Brain microvascular endothelial cell (primary cell): ENCODE data around the gene ACOXL.

Experiments used
- DNase-seq: peaks from one replicate; pipeline ENCODE4 v3.0.0-alpha.2; 2020
- H3K27ac ChIP-seq: fragments of 250-450 bp; sonication (Bioruptor Pico); 2 replicates; pipeline ENCODE4 v1.5.1; 2020; ENCODE audit warnings: mild to moderate bottlenecking, moderate library complexity
- H3K27me3 ChIP-seq: fragments of 250-450 bp; sonication (Bioruptor Pico); replicated peaks from 2 replicates; pipeline ENCODE4 v1.5.1; 2020; ENCODE audit warnings: mild to moderate bottlenecking
- H3K36me3 ChIP-seq: fragments of 250-450 bp; sonication (Bioruptor Pico); replicated peaks from 2 replicates; pipeline ENCODE4 v1.5.1; 2020; ENCODE audit warnings: mild to moderate bottlenecking
- H3K4me3 ChIP-seq: 2 replicates; pipeline ENCODE4 v1.5.1; 2011; ENCODE audit warnings: low read depth, mild to moderate bottlenecking, control low read depth, low read length, moderate library complexity
- in situ Hi-C: cut with HindIII; loops from 2 replicates; pipeline ENCODE4 v1.10.0; 2017; ENCODE audit warnings: low sequenced_read_pairs, low pct_ligation_motif_present
- TF ChIP-seq, protein P1 (sequence below): IDR thresholded peaks from 2 replicates; pipeline ENCODE4 v1.5.1; 2011; ENCODE audit warnings: low read depth, mild to moderate bottlenecking, moderate library complexity, low read length, control low read depth, inconsistent platforms; ENCODE audit errors: missing control alignments

Gene ACOXL

DNA sequence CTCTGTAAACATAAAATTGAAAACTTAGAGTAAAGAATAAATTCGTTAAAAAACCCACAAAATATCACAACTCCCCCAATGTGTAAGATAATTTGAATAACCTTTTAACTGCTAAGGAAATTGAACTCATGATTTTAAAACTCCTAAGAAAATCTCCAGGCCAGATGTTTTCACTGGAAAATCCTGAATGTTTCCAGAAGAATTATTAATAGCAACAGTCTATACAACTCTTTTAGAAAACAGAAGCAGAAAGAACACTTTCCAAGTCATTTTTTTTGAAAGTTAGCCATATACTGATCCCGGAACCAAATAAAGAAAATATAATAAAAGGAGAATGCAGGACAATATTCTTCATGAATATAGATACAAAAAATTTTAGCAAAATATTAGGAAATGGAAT lies 165.6 kb downstream of the ACOXL start:
- TF ChIP-seq, protein P1, sequence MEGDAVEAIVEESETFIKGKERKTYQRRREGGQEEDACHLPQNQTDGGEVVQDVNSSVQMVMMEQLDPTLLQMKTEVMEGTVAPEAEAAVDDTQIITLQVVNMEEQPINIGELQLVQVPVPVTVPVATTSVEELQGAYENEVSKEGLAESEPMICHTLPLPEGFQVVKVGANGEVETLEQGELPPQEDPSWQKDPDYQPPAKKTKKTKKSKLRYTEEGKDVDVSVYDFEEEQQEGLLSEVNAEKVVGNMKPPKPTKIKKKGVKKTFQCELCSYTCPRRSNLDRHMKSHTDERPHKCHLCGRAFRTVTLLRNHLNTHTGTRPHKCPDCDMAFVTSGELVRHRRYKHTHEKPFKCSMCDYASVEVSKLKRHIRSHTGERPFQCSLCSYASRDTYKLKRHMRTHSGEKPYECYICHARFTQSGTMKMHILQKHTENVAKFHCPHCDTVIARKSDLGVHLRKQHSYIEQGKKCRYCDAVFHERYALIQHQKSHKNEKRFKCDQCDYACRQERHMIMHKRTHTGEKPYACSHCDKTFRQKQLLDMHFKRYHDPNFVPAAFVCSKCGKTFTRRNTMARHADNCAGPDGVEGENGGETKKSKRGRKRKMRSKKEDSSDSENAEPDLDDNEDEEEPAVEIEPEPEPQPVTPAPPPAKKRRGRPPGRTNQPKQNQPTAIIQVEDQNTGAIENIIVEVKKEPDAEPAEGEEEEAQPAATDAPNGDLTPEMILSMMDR = no peak

DNA sequence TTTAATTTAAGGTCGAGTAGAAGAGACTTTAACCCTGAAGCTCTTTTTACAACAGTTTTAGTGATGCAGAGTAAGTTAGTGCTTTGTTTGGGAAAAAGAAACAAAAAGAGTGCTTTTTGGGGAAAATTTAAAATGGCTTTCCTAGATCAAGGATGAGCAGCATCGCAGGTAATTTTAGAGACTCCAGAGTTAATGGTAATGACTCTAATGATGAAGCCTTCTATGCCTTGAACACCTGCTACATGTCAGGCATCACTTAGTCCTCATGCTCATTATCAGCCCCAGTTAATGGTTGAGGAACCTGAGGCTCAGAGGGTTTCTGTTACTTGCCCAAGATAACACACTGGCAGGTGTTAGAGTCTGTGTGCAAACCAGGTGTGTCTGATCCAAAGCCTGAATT lies 167.8 kb downstream of the ACOXL start:
- Histone ChIP-seq H3K27ac (no peak overlapping the region), H3K4me3 (no peak overlapping the region), H3K27me3 (peaks cover 3% of the 10 kb centered on the region), H3K36me3 (no peaks in the 10 kb centered on the region)
- TF ChIP-seq, protein P1 = no peak
- in situ Hi-C loops = no loop called here
- no peak for DNase-seq

More for the DNA sequence above, 165.6 kb downstream of the ACOXL start:
- Histone ChIP-seq H3K36me3 (no peaks in the 10 kb centered on the region), H3K4me3 (no peak overlapping the region), H3K27me3 (peaks cover 3% of the 10 kb centered on the region), H3K27ac (no peak overlapping the region)
- in situ Hi-C loops = no loop called here
- no peak for DNase-seq

DNA sequence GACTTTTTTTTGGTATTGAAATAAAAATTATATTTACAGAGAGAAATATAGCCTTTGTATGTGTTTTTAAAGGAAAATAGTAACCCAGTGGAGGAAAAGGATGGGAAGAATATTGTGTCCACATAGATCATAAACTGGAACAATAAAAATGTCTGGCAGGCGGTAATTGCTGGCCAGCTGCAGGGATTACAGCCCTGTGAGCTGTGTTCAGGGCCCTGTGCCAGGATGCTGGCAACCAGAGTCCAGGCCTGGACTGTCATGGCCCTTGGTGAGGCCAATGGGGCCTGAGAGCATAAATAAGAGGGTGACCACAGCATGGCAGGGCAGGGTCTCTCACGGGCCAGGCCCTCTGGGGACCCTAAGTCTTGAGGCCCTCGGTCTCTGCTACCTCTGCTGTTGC lies 171.2 kb downstream of the ACOXL start:
- Histone ChIP-seq H3K4me3 (no peak overlapping the region), H3K27ac (no peak overlapping the region), H3K27me3 (peaks cover 2% of the 10 kb centered on the region), H3K36me3 (no peaks in the 10 kb centered on the region)
- TF ChIP-seq, protein P1 = no peak
- in situ Hi-C loops = no loop called here
- no peak for DNase-seq

DNA sequence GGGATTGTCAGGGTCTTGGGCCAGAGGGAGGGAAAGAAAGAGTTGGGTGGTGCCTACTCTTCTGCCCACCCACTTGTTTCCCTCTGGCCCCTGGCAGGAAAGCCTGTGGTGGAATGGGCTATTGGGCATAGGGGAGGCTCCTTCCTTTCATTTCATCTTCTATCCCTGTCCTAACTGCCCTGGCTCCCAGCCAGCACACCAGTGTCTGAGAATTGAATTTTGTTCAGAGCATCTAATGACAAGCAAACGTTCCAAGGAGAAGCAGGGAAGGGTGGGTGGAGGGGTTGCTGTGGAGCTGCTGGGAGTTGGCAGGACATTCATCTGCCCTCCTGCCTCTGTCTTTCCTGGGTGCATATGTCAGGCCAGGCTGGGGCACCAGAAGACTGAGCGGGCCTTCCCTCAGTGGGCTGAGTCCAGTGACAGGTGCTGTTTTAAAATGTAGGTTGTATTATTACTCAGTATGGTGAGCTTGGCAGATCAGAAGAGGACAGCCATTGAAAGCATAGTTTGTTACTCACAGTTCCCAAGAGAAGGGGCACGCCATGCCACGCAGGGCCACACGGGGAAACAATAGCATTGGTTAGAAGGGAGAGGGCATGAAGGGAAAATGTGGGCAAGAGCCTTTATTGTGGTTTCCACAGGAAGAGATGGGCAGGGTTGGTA lies 171.9 kb downstream of the ACOXL start:
- H3K4me3 ChIP-seq = no peak overlapping the region
- no peaks in the 10 kb centered on the region for H3K36me3 ChIP-seq
- no peak overlapping the region for H3K27ac ChIP-seq
- peaks cover 2% of the 10 kb centered on the region for H3K27me3 ChIP-seq
- in situ Hi-C loops = no loop called here
- TF ChIP-seq, protein P1 = no peak
- DNase-seq = no peak

DNA sequence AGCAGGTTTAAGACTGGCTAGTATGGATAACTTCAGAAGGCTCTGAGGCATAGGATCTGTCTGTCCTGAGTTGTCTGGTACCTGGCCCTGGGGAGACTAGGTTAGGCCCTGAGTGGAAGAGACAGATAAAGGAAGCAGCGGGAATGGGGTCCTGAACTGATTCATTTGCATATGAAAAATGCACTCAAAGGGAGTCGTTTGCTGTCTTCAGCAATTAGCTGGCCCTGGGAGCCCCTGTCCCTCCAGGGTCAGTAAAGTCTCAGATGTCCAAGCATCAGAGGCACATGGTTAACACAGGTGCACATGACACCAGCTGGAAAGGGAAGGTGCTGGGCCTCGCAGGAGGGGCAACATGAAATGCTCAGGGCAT lies 172.4 kb downstream of the ACOXL start:
- DNase-seq = no peak
- Histone ChIP-seq H3K27ac (no peak overlapping the region), H3K4me3 (no peak overlapping the region), H3K27me3 (peaks cover 2% of the 10 kb centered on the region), H3K36me3 (no peaks in the 10 kb centered on the region)
- in situ Hi-C loops = no loop called here
- TF ChIP-seq, protein P1 = no peak

DNA sequence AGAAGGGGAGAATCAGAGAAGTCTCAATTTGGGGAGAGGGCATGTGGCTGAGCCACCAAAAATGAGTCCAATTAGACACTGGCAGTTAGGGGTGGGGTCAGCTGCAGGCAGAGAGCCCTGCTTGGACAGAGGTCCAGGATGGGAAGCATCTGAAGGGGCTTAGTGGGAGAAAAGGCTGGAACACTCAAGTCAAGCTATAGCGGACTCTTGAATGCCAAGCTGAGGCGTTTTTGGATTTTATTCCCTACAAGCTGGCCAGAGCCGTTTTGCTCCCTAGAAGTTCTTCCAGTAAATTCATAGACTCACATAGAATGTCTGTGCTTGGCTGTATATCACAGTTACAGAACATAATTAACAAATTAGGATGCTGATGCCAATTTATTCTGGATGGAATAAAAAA lies 172.8 kb downstream of the ACOXL start:
- Histone ChIP-seq H3K27ac (no peak overlapping the region), H3K27me3 (peaks cover 1% of the 10 kb centered on the region), H3K4me3 (no peak overlapping the region), H3K36me3 (no peaks in the 10 kb centered on the region)
- TF ChIP-seq, protein P1 = no peak
- in situ Hi-C loops = no loop called here
- no peak for DNase-seq
